Tibial artery (tissue), 4 donors: ENCODE measurements around the gene MICALL2.

Experiments
- DNase-seq, 2 donors: peaks; one replicate each; pipeline ENCODE4 v3.0.0-alpha.2; 2019
- H3K27ac ChIP-seq, 2 donors: fragments of 200-600 bp; sonication (generic) in 1 of 2; 1 replicate in 1 of 2; 2 replicates in 1 of 2; pipeline ENCODE4 v1.5.1; 2018 to 2019; ENCODE audit warnings: mild to moderate bottlenecking in 1 of 2
- H3K27me3 ChIP-seq, 2 donors: fragments of 200-600 bp; sonication (generic) in 1 of 2; one replicate each; pipeline versions ENCODE4 v1.5.1 to v1.6.0; 2016 to 2019
- H3K36me3 ChIP-seq, 3 donors: fragments of 200-600 bp; sonication (generic) in 2 of 3; one replicate each; pipeline ENCODE4 v1.5.1; 2016 to 2019; ENCODE audit warnings: mild to moderate bottlenecking in 2 of 3
- H3K4me1 ChIP-seq, 4 donors: fragments of 200-600 bp; sonication (generic) in 2 of 4; 1 replicate in 3 of 4; 2 replicates in 1 of 4; pipeline ENCODE4 v1.5.1; 2016 to 2019
- H3K4me3 ChIP-seq, 2 donors: fragments of 200-600 bp; sonication (generic) in 1 of 2; 1 replicate in 1 of 2; 2 replicates in 1 of 2; pipeline ENCODE4 v1.5.1; 2018 to 2019; ENCODE audit warnings: mild to moderate bottlenecking in 2 of 2
- H3K9me3 ChIP-seq, 3 donors: fragments of 200-600 bp; sonication (generic) in 1 of 3; one replicate each; pipeline ENCODE4 v1.5.1; 2016 to 2019
- CTCF ChIP-seq, 2 experiments: fragments of 200-600 bp in 1 of 2; fragments of 450-650 bp in 1 of 2; IDR thresholded peaks; one replicate each; pipeline ENCODE4 v1.5.1; 2017 to 2019; ENCODE audit warnings: antibody characterized with exemption in 2 of 2, mild to moderate bottlenecking in 1 of 2, moderate library complexity in 1 of 2
- intact Hi-C: fragments of 100-400 bp; cut with DNase I; formaldehyde crosslinking; loops from one replicate; pipeline ENCODE4 v1.15.0; 2023; ENCODE audit warnings: low total_unique reads

Gene MICALL2

GRCh38 chr7:1397491-1398327, 61.6 kb downstream of the MICALL2 start:
- no peaks in the 10 kb centered on the region for H3K36me3 ChIP-seq
- intact Hi-C loops, result no loop called here
- H3K9me3 ChIP-seq, result peaks cover 4 to 44% (median 25%) of the 10 kb centered on the region in 3 donors
- TF ChIP-seq CTCF (IDR thresholded peaks at IDR 0.05), result no peak
- no peaks in the 10 kb centered on the region for H3K4me1 ChIP-seq
- peaks cover 0 to 85% of the 10 kb centered on the region in 2 donors for H3K27me3 ChIP-seq
- no peak overlapping the region for H3K27ac ChIP-seq
- no peak overlapping the region for H3K4me3 ChIP-seq
- no peak for DNase-seq

DNA sequence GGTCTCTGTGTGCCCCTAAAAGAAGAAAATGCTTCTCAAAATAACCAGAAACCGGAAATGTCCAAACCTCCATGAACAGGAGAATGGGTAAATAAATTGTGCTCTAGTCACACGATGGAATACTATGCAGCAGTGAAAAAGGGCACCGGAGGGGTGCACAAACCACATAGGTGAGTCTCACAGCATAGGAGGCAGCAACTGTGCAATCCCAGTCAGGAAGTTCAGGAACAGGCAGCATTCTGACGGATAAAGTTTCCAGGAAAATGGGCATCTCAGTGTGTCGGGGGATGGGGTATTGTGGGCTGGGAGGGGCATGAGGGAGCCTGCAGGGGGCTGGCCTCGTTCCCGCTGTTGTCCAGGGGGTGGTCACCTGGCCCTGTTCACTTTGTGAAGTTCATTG, 63.1 kb downstream of the MICALL2 start:
- no peak for DNase-seq
- Histone ChIP-seq H3K9me3 (peaks cover 0 to 46% (median 13%) of the 10 kb centered on the region in 3 donors), H3K27ac (no peak overlapping the region), H3K4me1 (no peaks in the 10 kb centered on the region), H3K27me3 (peaks cover 0 to 84% of the 10 kb centered on the region in 2 donors), H3K4me3 (no peak overlapping the region), H3K36me3 (no peaks in the 10 kb centered on the region)
- no peak for TF ChIP-seq CTCF (IDR thresholded peaks at IDR 0.05)
- intact Hi-C loops, result no loop called here

- intact Hi-C loops, result no loop called here
- Histone ChIP-seq H3K9me3 (peaks cover 0 to 47% (median 13%) of the 10 kb centered on the region in 3 donors), H3K27me3 (peaks cover 0 to 79% of the 10 kb centered on the region in 2 donors), H3K36me3 (no peaks in the 10 kb centered on the region), H3K27ac (no peak overlapping the region), H3K4me1 (no peaks in the 10 kb centered on the region), H3K4me3 (no peak overlapping the region)
- DNase-seq, result no peak
- TF ChIP-seq CTCF (IDR thresholded peaks at IDR 0.05), result no peak
Observed at GRCh38 chr7:1395211-1396070, 63.8 kb downstream of the MICALL2 start.

- Histone ChIP-seq H3K36me3 (no peaks in the 10 kb centered on the region), H3K4me1 (no peaks in the 10 kb centered on the region), H3K9me3 (peaks cover 0 to 47% (median 13%) of the 10 kb centered on the region in 3 donors), H3K27me3 (peaks cover 0 to 72% of the 10 kb centered on the region in 2 donors), H3K27ac (no peak overlapping the region), H3K4me3 (no peak overlapping the region)
- TF ChIP-seq CTCF (IDR thresholded peaks at IDR 0.05), result no peak
- intact Hi-C loops, result no loop called here
- no peak for DNase-seq
Observed at GRCh38 chr7:1394371-1394770, 64.9 kb downstream of the MICALL2 start.

DNA sequence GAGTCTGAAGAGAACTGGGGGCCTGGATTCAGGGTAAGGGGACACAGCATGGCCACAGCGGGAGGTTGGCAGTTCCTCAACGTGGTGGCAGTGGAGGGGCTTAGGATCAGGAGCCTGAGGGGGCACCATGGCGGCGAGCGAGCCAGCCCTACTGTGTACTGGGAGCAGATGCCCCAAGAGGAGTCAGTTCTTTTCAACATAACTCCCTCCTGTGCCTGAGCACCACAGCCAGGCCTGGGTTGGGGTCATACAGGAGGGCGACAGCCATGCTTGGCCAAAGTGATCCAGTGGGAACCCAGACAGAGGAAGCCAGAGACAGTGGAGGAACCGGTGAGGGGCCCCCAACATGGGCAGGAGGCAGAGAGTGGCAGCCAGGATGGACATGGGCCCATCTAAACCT, 65.8 kb downstream of the MICALL2 start:
- no peak for TF ChIP-seq CTCF (IDR thresholded peaks at IDR 0.05)
- Histone ChIP-seq H3K36me3 (no peaks in the 10 kb centered on the region), H3K27ac (no peak overlapping the region), H3K4me3 (no peak overlapping the region), H3K27me3 (peaks cover 0 to 70% of the 10 kb centered on the region in 2 donors), H3K4me1 (no peaks in the 10 kb centered on the region), H3K9me3 (peaks cover 0 to 47% (median 13%) of the 10 kb centered on the region in 3 donors)
- no peak for DNase-seq
- intact Hi-C loops, result no loop called here
